Smooth muscle cell (in vitro differentiated cells): ENCODE measurements around the gene BBS9. TPM values are rescaled to one million over a fixed set of nuclear protein-coding genes. Genes with fewer than 3 reads are reported as not detected.
"Not testable (repeated sequence)": the region's sequence is repeated elsewhere in the genome, so short reads cannot be mapped to it uniquely, and the experiment has no call there.

Source experiments
- DNase-seq: peaks from one replicate; lab custom pipeline; 2025; ENCODE audit not compliant: unreplicated experiment; lab: John Stamatoyannopoulos, UW
- H2AFZ ChIP-seq: fragments of 200-600 bp; sonication (generic); 2 replicates; pipeline ENCODE4 v1.6.0; 2016; ENCODE audit warnings: antibody characterized with exemption, low read depth, mild to moderate bottlenecking
- H3F3A ChIP-seq: fragments of 200-600 bp; sonication (generic); 2 replicates; pipeline ENCODE4 v1.6.0; 2017; ENCODE audit warnings: antibody characterized with exemption, low read depth
- H3K27ac ChIP-seq: fragments of 200-600 bp; sonication (generic); 2 replicates; pipeline ENCODE4 v1.5.1; 2016; ENCODE audit warnings: low read depth, mild to moderate bottlenecking
- H3K27me3 ChIP-seq: fragments of 200-600 bp; sonication (generic); 2 replicates; pipeline ENCODE4 v1.6.1; 2016; ENCODE audit warnings: low read depth, mild to moderate bottlenecking
- H3K36me3 ChIP-seq: fragments of 200-600 bp; sonication (generic); 2 replicates; pipeline ENCODE4 v1.5.1; 2016; ENCODE audit warnings: low read depth
- H3K4me1 ChIP-seq: fragments of 200-600 bp; sonication (generic); 2 replicates; pipeline ENCODE4 v1.5.1; 2016; ENCODE audit warnings: low read depth
- H3K4me2 ChIP-seq: fragments of 200-600 bp; sonication (generic); 2 replicates; pipeline ENCODE4 v1.6.0; 2016; ENCODE audit warnings: mild to moderate bottlenecking
- H3K4me3 ChIP-seq: fragments of 200-600 bp; sonication (generic); 2 replicates; pipeline ENCODE4 v1.5.1; 2016; ENCODE audit warnings: mild to moderate bottlenecking
- H3K79me2 ChIP-seq: fragments of 200-600 bp; sonication (generic); 2 replicates; pipeline ENCODE4 v1.6.0; 2016; ENCODE audit warnings: low read depth, mild to moderate bottlenecking
- H3K9ac ChIP-seq: fragments of 200-600 bp; sonication (generic); 2 replicates; pipeline ENCODE4 v1.6.0; 2016; ENCODE audit warnings: low read depth
- H3K9me3 ChIP-seq: fragments of 200-600 bp; sonication (generic); replicated peaks from 2 replicates; pipeline ENCODE4 v1.5.1; 2016; ENCODE audit warnings: low read depth
- H4K20me1 ChIP-seq: fragments of 200-600 bp; sonication (generic); 2 replicates; pipeline ENCODE4 v1.6.0; 2016; ENCODE audit warnings: low read depth
- CTCF ChIP-seq: fragments of 200-600 bp; sonication (generic); IDR thresholded peaks from 2 replicates; pipeline ENCODE4 v1.5.1; 2017; ENCODE audit warnings: borderline replicate concordance, mild to moderate bottlenecking, antibody characterized with exemption; ENCODE audit not compliant: insufficient read depth, poor library complexity, severe bottlenecking
- WGBS: methylation state at CpG from one replicate; pipeline ENCODE4 v1.1.7; 2016; ENCODE audit warnings: low lambda C conversion rate; 5-methylcytosine and 5-hydroxymethylcytosine counted together
- polyA plus RNA-seq: library from polyadenylated mRNA; unstranded; fragments of >200 nt; fragmentation: Nextera tagmentation; extraction: Ambion mirVana; gene quantifications from 2 replicates; pipeline ENCODE4 v1.2.1, GENCODE V29; 2016
- total RNA-seq: library from RNA; depleted of rRNA; stranded (reverse); fragments of >200 nt; gene quantifications from 2 replicates; pipeline ENCODE4 v1.2.3, GENCODE V29; 2014

BBS9 gene
- total and polyA plus RNA-seq, 2 experiments from 2014 or later = 12.8 to 19.6 TPM

- no peak overlapping the region for H3K9ac ChIP-seq
- no peaks in the 10 kb centered on the region for H3K4me1 ChIP-seq
- H3K27me3 ChIP-seq = no peaks in the 10 kb centered on the region
- no peaks in the 10 kb centered on the region for H4K20me1 ChIP-seq
- no peak for DNase-seq
- no peaks in the 10 kb centered on the region for H3K79me2 ChIP-seq
- no peak overlapping the region for H3K4me2 ChIP-seq
- WGBS = 98% methylated on average over 2 of the region's 2 CpGs
- no peak overlapping the region for H2AFZ ChIP-seq
- no peak overlapping the region for H3K27ac ChIP-seq
- H3F3A ChIP-seq = no peaks in the 10 kb centered on the region
- no peaks in the 10 kb centered on the region for H3K9me3 ChIP-seq
- no peak for TF ChIP-seq CTCF
- no peaks in the 10 kb centered on the region for H3K36me3 ChIP-seq
- no peak overlapping the region for H3K4me3 ChIP-seq
These were observed 387.8 kb downstream of the BBS9 start for GRCh38 chr7:33517191-33517590.

- H3K27me3 ChIP-seq, H3F3A ChIP-seq, H3K9ac ChIP-seq, H3K4me1 ChIP-seq, H3K79me2 ChIP-seq, H3K9me3 ChIP-seq, H2AFZ ChIP-seq, DNase-seq, H4K20me1 ChIP-seq, H3K36me3 ChIP-seq, H3K27ac ChIP-seq: not testable (repeated sequence)
- H3K4me3 ChIP-seq = peak overlapping the region; percentile 43
- peak overlapping the region; percentile 78 for H3K4me2 ChIP-seq
- WGBS = 22% methylated on average over 9 of the region's 9 CpGs
These were observed 397.6 kb downstream of the BBS9 start for GRCh38 chr7:33527008-33527407.

GRCh38 chr7:33527613-33528012, 398.2 kb downstream of the BBS9 start:
- H3K79me2 ChIP-seq, H3K4me1 ChIP-seq, DNase-seq, H3K9me3 ChIP-seq, H3F3A ChIP-seq, H3K9ac ChIP-seq, H3K27me3 ChIP-seq, H3K36me3 ChIP-seq, H2AFZ ChIP-seq, H3K27ac ChIP-seq, H4K20me1 ChIP-seq: not testable (repeated sequence)
- Histone ChIP-seq H3K4me2 (peak overlapping the region; percentile 78), H3K4me3 (peak overlapping the region; percentile 43)
- WGBS = 28% methylated on average over 8 of the region's 10 CpGs

GRCh38 chr7:33529070-33529469, 399.7 kb downstream of the BBS9 start:
- TF ChIP-seq CTCF = no peak
- H3K9ac ChIP-seq = no peak overlapping the region

GRCh38 chr7:33530664-33531063, 401.3 kb downstream of the BBS9 start:
- Histone ChIP-seq H3K9me3 (no peaks in the 10 kb centered on the region), H3K36me3 (no peaks in the 10 kb centered on the region), H3K9ac (no peak overlapping the region), H3K27me3 (no peaks in the 10 kb centered on the region), H3K4me1 (peaks cover 7% of the 10 kb centered on the region), H4K20me1 (no peaks in the 10 kb centered on the region), H2AFZ (no peak overlapping the region), H3K27ac (no peak overlapping the region), H3F3A (peaks cover 13% of the 10 kb centered on the region), H3K4me3 (no peak overlapping the region), H3K79me2 (no peaks in the 10 kb centered on the region), H3K4me2 (no peak overlapping the region)
- 95% methylated on average over 1 of the region's 1 CpG for WGBS
- DNase-seq = no peak
- no peak for TF ChIP-seq CTCF

More at GRCh38 chr7:33529070-33529469, 399.7 kb downstream of the BBS9 start:
- H3K79me2 ChIP-seq = no peaks in the 10 kb centered on the region
- H3K27me3 ChIP-seq = no peaks in the 10 kb centered on the region
- peaks cover 7% of the 10 kb centered on the region for H3K4me1 ChIP-seq
- H3K4me2 ChIP-seq = no peak overlapping the region
- no peaks in the 10 kb centered on the region for H4K20me1 ChIP-seq
- no peaks in the 10 kb centered on the region for H3K9me3 ChIP-seq
- H3K27ac ChIP-seq = no peak overlapping the region
- 79% methylated on average over 2 of the region's 2 CpGs for WGBS
- H3K4me3 ChIP-seq = no peak overlapping the region
- no peak overlapping the region for H2AFZ ChIP-seq
- DNase-seq = no peak
- no peaks in the 10 kb centered on the region for H3K36me3 ChIP-seq
- H3F3A ChIP-seq = peaks cover 8% of the 10 kb centered on the region
